Peyer's patch (tissue), 4 donors: ENCODE data around the gene RNF182. TPM values are rescaled to one million over a fixed set of nuclear protein-coding genes. Genes with fewer than 3 reads are reported as not detected.

Source experiments
- DNase-seq, 3 donors: peaks; one replicate each; pipeline ENCODE4 v3.0.0-alpha.2; 2017 to 2019
- H3K27ac ChIP-seq, 4 donors: fragments of 200-600 bp; sonication (generic); one replicate each; pipeline ENCODE4 v1.5.1; 2016 to 2019
- H3K27me3 ChIP-seq, 2 donors: fragments of 200-600 bp; sonication (generic); one replicate each; pipeline ENCODE4 v1.5.1; 2019
- H3K36me3 ChIP-seq, 3 donors: fragments of 200-600 bp; sonication (generic); one replicate each; pipeline ENCODE4 v1.5.1; 2016 to 2019
- H3K4me1 ChIP-seq, 4 donors: fragments of 200-600 bp; sonication (generic); one replicate each; pipeline ENCODE4 v1.5.1; 2016 to 2019
- H3K4me3 ChIP-seq, 4 donors: fragments of 200-600 bp; sonication (generic); 1 replicate in 3 of 4; 2 replicates in 1 of 4; pipeline ENCODE4 v1.5.1; 2016 to 2019; ENCODE audit warnings: mild to moderate bottlenecking in 1 of 4
- H3K9me3 ChIP-seq, 4 donors: fragments of 200-600 bp; sonication (generic); one replicate each; pipeline ENCODE4 v1.5.1; 2016 to 2019; ENCODE audit warnings: mild to moderate bottlenecking in 1 of 4
- POLR2A ChIP-seq, 2 donors: fragments of 450-650 bp; IDR thresholded peaks; one replicate each; pipeline ENCODE4 v1.5.1; 2017; ENCODE audit warnings: antibody characterized with exemption in 2 of 2, mild to moderate bottlenecking in 2 of 2, moderate library complexity in 2 of 2
- total RNA-seq, 4 donors: library from RNA; depleted of rRNA; stranded (reverse); fragments of >200 nt; gene quantifications; one replicate each; pipeline ENCODE4 v1.1.0, GENCODE V29; 2016
- TF ChIP-seq, protein P1 (sequence below), 6 experiments: fragments of 450-650 bp in 4 of 6; fragments of 200-600 bp in 2 of 6; sonication (generic) in 1 of 6; IDR thresholded peaks; one replicate each; pipeline ENCODE4 v1.5.1; 2017 to 2019; ENCODE audit warnings: antibody characterized with exemption in 6 of 6, mild to moderate bottlenecking in 3 of 6, moderate library complexity in 1 of 6

RNF182 gene
- total RNA-seq, 4 donors from 2014 or later, result not detected

DNA sequence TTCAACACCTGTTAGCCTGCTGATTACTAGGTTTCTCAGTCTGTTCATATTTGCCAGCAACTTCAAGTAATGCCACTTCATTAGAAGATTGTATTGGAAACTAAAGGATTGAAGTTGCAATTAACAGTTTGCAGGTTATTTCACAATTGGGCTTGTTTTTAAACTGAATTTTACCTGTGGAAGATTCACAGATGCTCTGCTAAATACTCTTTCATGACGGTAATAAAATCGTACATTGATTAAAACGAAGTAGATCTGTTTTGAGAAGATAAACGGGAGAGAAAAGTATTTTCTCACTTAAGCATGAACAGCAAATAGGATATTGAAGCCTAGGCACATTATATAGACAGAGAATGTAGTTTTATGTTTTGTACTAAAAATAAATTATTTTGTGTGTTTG, 1.6 kb downstream of the RNF182 start:
- DNase-seq, result no peak
- Histone ChIP-seq H3K4me1 (peaks cover 0 to 15% (median 13%) of the 10 kb centered on the region in 4 donors), H3K4me3 (no peak overlapping the region), H3K27ac (no peak overlapping the region), H3K27me3 (peaks cover 0 to 23% of the 10 kb centered on the region in 2 donors), H3K36me3 (no peaks in the 10 kb centered on the region), H3K9me3 (no peaks in the 10 kb centered on the region)
- no peak for TF ChIP-seq POLR2A (IDR thresholded peaks at IDR 0.05)
- TF ChIP-seq, protein P1, sequence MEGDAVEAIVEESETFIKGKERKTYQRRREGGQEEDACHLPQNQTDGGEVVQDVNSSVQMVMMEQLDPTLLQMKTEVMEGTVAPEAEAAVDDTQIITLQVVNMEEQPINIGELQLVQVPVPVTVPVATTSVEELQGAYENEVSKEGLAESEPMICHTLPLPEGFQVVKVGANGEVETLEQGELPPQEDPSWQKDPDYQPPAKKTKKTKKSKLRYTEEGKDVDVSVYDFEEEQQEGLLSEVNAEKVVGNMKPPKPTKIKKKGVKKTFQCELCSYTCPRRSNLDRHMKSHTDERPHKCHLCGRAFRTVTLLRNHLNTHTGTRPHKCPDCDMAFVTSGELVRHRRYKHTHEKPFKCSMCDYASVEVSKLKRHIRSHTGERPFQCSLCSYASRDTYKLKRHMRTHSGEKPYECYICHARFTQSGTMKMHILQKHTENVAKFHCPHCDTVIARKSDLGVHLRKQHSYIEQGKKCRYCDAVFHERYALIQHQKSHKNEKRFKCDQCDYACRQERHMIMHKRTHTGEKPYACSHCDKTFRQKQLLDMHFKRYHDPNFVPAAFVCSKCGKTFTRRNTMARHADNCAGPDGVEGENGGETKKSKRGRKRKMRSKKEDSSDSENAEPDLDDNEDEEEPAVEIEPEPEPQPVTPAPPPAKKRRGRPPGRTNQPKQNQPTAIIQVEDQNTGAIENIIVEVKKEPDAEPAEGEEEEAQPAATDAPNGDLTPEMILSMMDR (IDR thresholded peaks at IDR 0.05), result no peak

DNA sequence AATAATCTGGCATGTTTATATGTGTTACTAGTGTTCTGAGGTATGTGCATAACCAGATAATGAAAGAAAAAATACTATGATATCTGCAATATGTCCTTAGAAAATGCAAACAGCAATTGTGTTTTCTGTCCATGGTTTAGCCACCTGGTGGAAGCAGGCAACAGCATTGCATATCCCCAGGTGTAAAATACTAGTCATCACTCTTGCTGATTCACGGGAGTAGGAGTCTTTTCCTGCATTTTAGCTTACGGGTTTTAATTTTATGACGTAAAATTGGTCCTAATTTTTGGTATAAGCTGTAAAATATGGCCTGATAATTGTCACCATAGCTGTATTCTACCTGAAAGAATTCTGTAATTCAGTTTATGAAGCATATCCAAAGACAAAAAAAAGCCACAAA, 2.5 kb downstream of the RNF182 start:
- no peaks in the 10 kb centered on the region for H3K36me3 ChIP-seq
- no peak for TF ChIP-seq POLR2A (IDR thresholded peaks at IDR 0.05)
- TF ChIP-seq, protein P1 (IDR thresholded peaks at IDR 0.05), result peak in 1 of 6 experiments; percentile 6

DNA sequence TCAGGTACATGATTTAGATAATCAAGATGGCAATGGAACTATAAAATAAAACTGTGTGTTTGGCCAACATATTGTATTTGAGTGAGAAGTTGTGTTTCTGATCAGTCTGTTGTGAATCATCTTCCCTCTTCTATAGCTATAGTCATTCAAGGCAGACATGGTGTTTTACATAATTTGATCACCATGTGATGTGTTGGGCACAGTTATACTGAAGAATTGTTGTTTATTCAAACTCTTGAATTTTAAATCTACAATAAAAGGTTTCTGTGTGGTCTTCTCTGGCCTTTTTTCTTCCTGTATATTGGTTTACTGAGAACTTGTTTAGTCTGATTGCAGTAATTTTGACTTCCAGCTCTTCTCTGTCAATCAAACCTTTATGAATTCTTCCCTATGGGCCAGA, 4.4 kb downstream of the RNF182 start:
- TF ChIP-seq POLR2A (IDR thresholded peaks at IDR 0.05), result no peak
- TF ChIP-seq, protein P1 (IDR thresholded peaks at IDR 0.05), result no peak
- no peaks in the 10 kb centered on the region for H3K36me3 ChIP-seq
- no peak overlapping the region for H3K27ac ChIP-seq
- no peak overlapping the region for H3K4me3 ChIP-seq
- H3K27me3 ChIP-seq, result peaks cover 0 to 23% of the 10 kb centered on the region in 2 donors
- DNase-seq, result no peak
- H3K9me3 ChIP-seq, result no peaks in the 10 kb centered on the region
- H3K4me1 ChIP-seq, result peaks cover 0 to 14% (median 13%) of the 10 kb centered on the region in 4 donors

More for the DNA sequence above, 2.5 kb downstream of the RNF182 start:
- Histone ChIP-seq H3K4me3 (no peak overlapping the region), H3K4me1 (peaks cover 0 to 15% (median 13%) of the 10 kb centered on the region in 4 donors), H3K27me3 (peaks cover 0 to 23% of the 10 kb centered on the region in 2 donors), H3K27ac (no peak overlapping the region), H3K9me3 (no peaks in the 10 kb centered on the region)
- DNase-seq, result no peak

DNA sequence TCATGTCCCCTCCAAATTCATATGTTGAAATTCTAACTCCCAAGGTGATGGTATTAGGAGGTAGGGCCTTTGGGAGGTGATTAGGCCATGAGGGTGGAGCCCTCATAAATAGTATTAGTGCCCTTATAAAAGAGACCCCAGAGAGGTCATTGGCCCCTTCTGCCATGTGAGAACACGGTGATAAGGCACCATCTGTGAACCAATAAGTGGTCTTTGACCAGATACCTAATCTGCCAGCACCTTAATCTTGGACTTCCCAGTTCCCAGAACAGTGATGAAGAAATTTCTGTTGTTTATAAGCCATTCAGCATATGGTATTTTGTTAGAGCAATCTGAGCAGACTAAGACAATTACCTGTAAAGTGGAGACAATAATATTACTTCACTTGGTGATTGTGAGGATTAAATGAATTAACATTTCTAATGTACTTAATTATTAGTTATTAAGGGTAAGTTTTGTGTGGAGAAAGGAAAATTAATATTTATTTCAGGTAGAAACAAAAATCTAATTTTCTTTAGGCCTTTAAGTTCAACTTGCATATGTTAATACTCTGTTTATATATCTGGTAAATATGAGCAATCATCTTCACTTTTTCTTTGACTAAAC, 7.1 kb downstream of the RNF182 start:
- Histone ChIP-seq H3K36me3 (no peaks in the 10 kb centered on the region), H3K4me1 (no peaks in the 10 kb centered on the region), H3K9me3 (no peaks in the 10 kb centered on the region), H3K27ac (no peak overlapping the region), H3K27me3 (peaks cover 0 to 4% of the 10 kb centered on the region in 2 donors), H3K4me3 (no peak overlapping the region)
- TF ChIP-seq POLR2A (IDR thresholded peaks at IDR 0.05), result no peak
- TF ChIP-seq, protein P1 (IDR thresholded peaks at IDR 0.05), result no peak
- no peak for DNase-seq

DNA sequence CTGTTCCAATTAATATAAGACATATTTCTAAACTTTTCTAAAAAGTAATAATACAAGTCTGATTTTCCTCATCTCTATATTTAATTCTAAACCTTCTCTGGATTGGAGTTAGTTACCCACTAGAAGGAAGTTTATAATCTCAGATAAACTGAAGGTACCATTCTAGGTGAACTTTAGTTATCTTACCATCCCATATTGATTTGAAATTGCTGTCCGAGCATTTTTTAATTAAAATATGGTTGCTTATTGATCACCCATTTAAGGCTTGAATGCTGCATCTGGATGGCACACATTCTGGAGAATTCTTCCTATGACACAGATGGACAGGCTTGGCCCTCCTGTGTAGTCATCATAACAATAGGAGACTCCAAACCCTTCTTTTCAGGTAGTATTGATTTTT, 8.0 kb downstream of the RNF182 start:
- Histone ChIP-seq H3K9me3 (no peaks in the 10 kb centered on the region), H3K27me3 (no peaks in the 10 kb centered on the region), H3K4me3 (no peak overlapping the region), H3K36me3 (no peaks in the 10 kb centered on the region), H3K4me1 (no peaks in the 10 kb centered on the region), H3K27ac (no peak overlapping the region)
- DNase-seq, result no peak
- TF ChIP-seq, protein P1 (IDR thresholded peaks at IDR 0.05), result no peak
- no peak for TF ChIP-seq POLR2A (IDR thresholded peaks at IDR 0.05)
